K562 (cell line): ENCODE data around the gene TDRD12. TPM values are rescaled to one million over a fixed set of nuclear protein-coding genes. Genes with fewer than 3 reads are reported as not detected.
"Not testable (repeated sequence)": the region's sequence is repeated elsewhere in the genome, so short reads cannot be mapped to it uniquely, and the experiment has no call there.

Experiments used
- ATAC-seq: fragments of 200-7000 bp; cut with Tn5 transposase; 3 replicates; pipeline ENCODE4 v1.9.1; 2020; ENCODE audit warnings: moderate library complexity
- BruUV-seq: library from RNA; stranded (reverse); fragments of 400-500 nt; replicated peaks from 2 replicates; lab custom pipeline; 2021; lab: Mats Ljungman, UMichigan
- CTCF ChIA-PET: fragments of 300-600 bp; formaldehyde crosslinking; extraction: SDS; loops from one replicate; lab custom pipeline; 2021; ENCODE audit warnings: low intra/inter-chr PET ratio; lab: Yijun Ruan, JAX
- POLR2A ChIA-PET: fragments of 300-600, 350-650 bp; sonication (Branson Sonifier 250); formaldehyde crosslinking; extraction: SDS; loops from one replicate; lab custom pipeline; 2021; ENCODE audit warnings: antibody characterized with exemption, inconsistent platforms; lab: Yijun Ruan, JAX
- DNase-seq, 4 experiments: peaks; one replicate each; pipeline versions ENCODE4 v3.0.0 to v3.0.0-alpha.2; 2011 to 2018; ENCODE audit warnings: low spot score in 3 of 4, mixed read lengths in 3 of 4; ENCODE audit errors: extremely low read depth in 1 of 4
- FAIRE-seq: peaks from 2 replicates; lab custom pipeline; 2011; peaks lifted over from hg19 to GRCh38; lab: Jason Lieb, UNC
- H2AFZ ChIP-seq: 2 replicates; pipeline ENCODE4 v1.6.0; 2011; ENCODE audit warnings: low read depth, low read length, control low read depth, inconsistent platforms
- H3K27ac ChIP-seq: fragments of 200-600 bp; 3 replicates; pipeline ENCODE4 v1.8.0; 2011; ENCODE audit warnings: low read depth, mild to moderate bottlenecking, control low read depth, inconsistent platforms, low read length, moderate library complexity, mixed read lengths; ENCODE audit errors: extremely low read depth
- H3K27me3 ChIP-seq, 2 experiments: fragments of 300-600 bp in 1 of 2; 2 replicates in 1 of 2; 3 replicates in 1 of 2; pipeline versions ENCODE4 v1.6.0 to v1.8.0; 2011; ENCODE audit warnings: inconsistent platforms in 2 of 2, low read length in 2 of 2, mild to moderate bottlenecking in 1 of 2, mixed read lengths in 1 of 2, moderate library complexity in 1 of 2; ENCODE audit not compliant: control insufficient read depth in 2 of 2, insufficient read depth in 2 of 2
- H3K36me3 ChIP-seq: fragments of 300-600 bp; 3 replicates; pipeline ENCODE4 v1.8.0; 2011; ENCODE audit warnings: mild to moderate bottlenecking, low read length, inconsistent platforms; ENCODE audit not compliant: control insufficient read depth, insufficient read depth
- H3K4me1 ChIP-seq, 2 experiments: fragments of 200-600 bp in 1 of 2; replicated peaks in 1 of 2; 2 replicates in 1 of 2; 3 replicates in 1 of 2; pipeline versions ENCODE4 v1.5.1 to v1.8.0; 2011; ENCODE audit warnings: inconsistent platforms in 2 of 2, low read length in 2 of 2, mild to moderate bottlenecking in 1 of 2, mixed read lengths in 1 of 2, moderate library complexity in 1 of 2; ENCODE audit not compliant: control insufficient read depth in 2 of 2, insufficient read depth in 2 of 2
- H3K4me2 ChIP-seq: 2 replicates; pipeline ENCODE4 v1.6.1; 2011; ENCODE audit warnings: low read length, control low read depth, inconsistent platforms, mixed read lengths; ENCODE audit not compliant: insufficient read depth
- H3K4me3 ChIP-seq: fragments of 200-600 bp; sonication (generic), shearing (Covaris generic); 2 replicates; pipeline ENCODE4 v1.5.1; 2016; ENCODE audit warnings: control low read depth, inconsistent platforms
- H3K79me2 ChIP-seq: fragments of 200-600 bp; 3 replicates; pipeline ENCODE4 v1.8.0; 2011; ENCODE audit warnings: low read length, inconsistent platforms; ENCODE audit not compliant: control insufficient read depth, insufficient read depth
- H3K9ac ChIP-seq, 2 experiments: 2 replicates each; pipeline versions ENCODE4 v1.6.0 to v1.6.1; 2011; ENCODE audit warnings: low read depth in 2 of 2, low read length in 2 of 2, control low read depth in 1 of 2, inconsistent platforms in 1 of 2, mild to moderate bottlenecking in 1 of 2, mixed read lengths in 1 of 2; ENCODE audit not compliant: insufficient read depth in 1 of 2
- H3K9me1 ChIP-seq: one replicate; pipeline ENCODE4 v1.6.0; 2011; ENCODE audit warnings: inconsistent platforms, mild to moderate bottlenecking, low read length, moderate library complexity; ENCODE audit not compliant: control insufficient read depth, insufficient read depth
- H3K9me3 ChIP-seq: replicated peaks from 2 replicates; pipeline ENCODE4 v1.5.1; 2011; ENCODE audit warnings: low read depth, low read length, inconsistent platforms; ENCODE audit not compliant: control insufficient read depth, insufficient read depth
- H4K20me1 ChIP-seq: replicated peaks from 2 replicates; pipeline ENCODE4 v1.6.1; 2011; ENCODE audit warnings: low read length, inconsistent platforms, mixed read lengths; ENCODE audit not compliant: control insufficient read depth, insufficient read depth
- WGBS: fragments of 100-300 bp; shearing (Covaris generic); methylation state at CpG from one replicate; pipeline ENCODE4 v1.1.6; 2016; ENCODE audit warnings: low coverage, mixed read lengths; ENCODE audit not compliant: insufficient coverage; ENCODE audit errors: missing lambda C conversion rate; 5-methylcytosine and 5-hydroxymethylcytosine counted together
- in situ Hi-C: fragments of 300-500 bp; cut with MboI; formaldehyde crosslinking; loops from 4 replicates; pipeline ENCODE4 v1.15.0; 2018; ENCODE audit warnings: inconsistent platforms, mixed read lengths
- intact Hi-C: fragments of 100-400 bp; cut with micrococcal nuclease; formaldehyde crosslinking; loops from 2 replicates; pipeline ENCODE4 v1.14.2; 2022
- polyA plus RNA-seq, 8 experiments: library from polyadenylated mRNA; depleted of rRNA in 4 of 8; stranded (reverse) in 5 of 8; unstranded in 3 of 8; fragments of >200 nt; fragmentation: Nextera tagmentation in 2 of 8; fragmentation: Illumina TruSeq in 1 of 8; extraction: Ambion mirVana in 2 of 8; extraction: Trizol in 1 of 8; gene quantifications; 2 replicates each; pipeline versions ENCODE4 v1.2.1 to v1.2.3, GENCODE V29; 2011 to 2014; ENCODE audit warnings: inconsistent platforms in 1 of 8, missing spikeins in 1 of 8
- total RNA-seq, 7 experiments: library from RNA; depleted of rRNA in 6 of 7; stranded (reverse); fragments of >200 nt in 6 of 7; fragmentation: Illumina TruSeq in 2 of 7; extraction: Trizol in 2 of 7; gene quantifications; 2 replicates each; pipeline versions ENCODE4 v1.2.1 to v1.2.3, GENCODE V29; 2011 to 2021; ENCODE audit warnings: low replicate concordance in 1 of 7
- TF ChIP-seq, protein P1 (sequence below): fragments of 250-450 bp; sonication (Bioruptor Pico); IDR thresholded peaks from 2 replicates; pipeline ENCODE4 v1.5.0; 2021; ENCODE audit warnings: mild to moderate bottlenecking, moderate library complexity

TDRD12 gene
- total and polyA plus RNA-seq, 9 of the 15 experiments (the other 6 are each of a cell fraction or from before 2014, with no cell fraction given): 0.03 TPM; not detected in 8

DNA sequence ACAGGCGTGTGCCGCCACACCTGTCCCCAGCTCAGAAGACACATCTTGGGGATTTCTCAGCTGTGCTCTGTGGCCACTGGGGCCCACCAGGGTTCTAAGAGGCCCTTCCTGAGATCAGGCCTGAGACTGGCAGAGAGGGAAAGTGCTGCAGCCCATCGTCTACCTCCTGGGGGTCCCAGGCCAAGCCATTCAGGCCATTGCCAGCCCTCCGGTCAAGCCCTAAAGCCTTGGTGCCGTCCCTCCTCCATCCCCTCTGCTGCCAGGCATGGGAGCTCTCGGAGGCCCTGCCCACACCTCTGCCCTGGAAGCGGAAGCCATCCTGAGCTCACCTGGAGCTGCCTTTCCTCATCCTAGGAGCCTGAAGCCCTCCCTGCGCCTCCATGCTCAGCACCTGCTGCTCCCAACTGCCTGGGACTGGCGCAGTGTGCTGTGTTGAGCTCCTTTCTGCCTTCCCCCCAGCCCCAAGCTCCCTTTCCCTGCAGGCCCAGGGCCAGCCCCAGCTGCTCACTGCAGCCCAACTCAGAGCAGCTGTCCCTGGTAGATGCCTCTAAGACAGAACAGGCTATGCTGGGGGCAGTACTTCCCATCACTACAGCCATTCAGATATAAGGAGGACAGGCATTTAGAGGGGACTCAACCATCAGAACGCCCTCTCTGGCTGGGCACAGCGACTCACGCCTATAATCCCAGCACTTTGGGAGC, 147.1 kb downstream of the TDRD12 start (continued):
- TF ChIP-seq, protein P1, sequence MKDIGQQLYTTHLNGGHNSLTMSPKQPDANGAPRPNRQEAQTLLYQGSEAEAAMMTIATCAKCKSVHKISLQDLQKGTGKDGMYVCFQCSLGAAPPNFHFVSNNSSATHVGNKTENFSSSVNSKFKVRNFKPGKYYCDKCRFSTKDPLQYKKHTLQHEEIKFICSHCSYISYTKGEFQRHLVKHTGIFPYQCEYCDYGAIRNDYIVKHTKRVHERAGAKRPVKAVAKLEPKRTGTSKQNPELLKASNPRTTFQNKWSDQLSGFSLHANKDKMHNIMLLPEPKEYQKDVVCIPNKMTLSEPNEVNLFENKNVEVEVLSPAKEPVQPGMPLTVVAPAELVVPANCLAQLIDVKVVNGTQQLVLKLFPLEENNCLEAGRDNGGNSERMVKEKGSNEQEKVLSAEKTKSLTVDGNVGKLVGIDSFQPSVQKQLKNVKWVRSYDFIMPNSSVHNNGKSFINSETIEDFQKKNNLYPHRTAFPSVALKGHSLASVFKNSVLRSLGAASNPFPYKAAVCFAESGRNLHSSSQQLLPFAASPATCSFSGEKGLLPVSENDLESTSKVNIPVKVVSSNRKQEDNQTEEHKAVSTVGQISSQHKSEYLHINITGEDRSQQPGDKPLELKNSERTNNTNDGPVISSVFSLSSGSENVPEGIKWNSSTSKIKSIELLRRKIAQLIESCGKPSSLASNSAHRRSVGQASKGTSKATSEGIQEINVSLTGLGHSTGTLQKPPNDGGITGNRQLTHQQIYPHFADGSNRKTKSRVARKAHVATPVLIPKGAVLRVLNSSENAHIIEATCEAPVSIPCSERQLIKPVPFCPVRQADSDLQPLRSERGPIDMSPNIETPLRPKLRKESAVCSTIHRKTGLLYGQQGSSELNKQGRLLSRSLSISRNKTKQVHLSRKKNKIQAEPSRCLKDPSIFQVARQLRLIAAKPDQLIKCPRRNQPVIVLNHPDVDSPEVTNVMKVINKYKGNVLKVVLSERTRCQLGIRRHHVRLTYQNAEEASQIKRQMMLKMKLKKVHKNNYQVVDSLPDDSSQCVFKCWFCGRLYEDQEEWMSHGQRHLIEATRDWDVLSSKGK (CRISPR knock-in tag): no peak
- TF ChIP-seq, all 486 proteins: peak for 0

DNA sequence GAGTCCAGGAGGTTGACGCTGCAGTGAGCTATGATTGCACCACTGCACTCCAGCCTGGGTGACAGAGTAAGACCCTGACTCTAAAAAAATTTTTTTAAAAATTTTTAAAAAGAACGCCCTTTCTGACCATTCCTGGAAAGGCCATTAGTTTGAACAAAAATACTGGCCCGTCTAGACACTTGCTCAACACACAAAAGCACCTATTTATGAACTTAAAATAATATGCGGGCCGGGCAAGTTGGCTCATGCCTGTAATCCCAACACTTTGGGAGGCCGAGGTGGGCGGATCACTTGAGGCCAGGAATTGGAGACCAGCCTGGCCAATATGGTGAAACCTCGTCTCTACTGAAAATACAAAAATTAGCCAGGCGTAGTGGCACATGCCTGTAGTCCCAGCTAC, 147.9 kb downstream of the TDRD12 start:
- WGBS: 6% methylated on average over 9 of the region's 9 CpGs

More for the DNA sequence above, 147.9 kb downstream of the TDRD12 start:
- CTCF ChIA-PET, H3K79me2 ChIP-seq, FAIRE-seq, H3K27ac ChIP-seq, H2AFZ ChIP-seq, in situ Hi-C loops, DNase-seq, H3K9me1 ChIP-seq, H3K9ac ChIP-seq, H3K36me3 ChIP-seq, intact Hi-C loops, H3K4me3 ChIP-seq, H3K9me3 ChIP-seq, BruUV-seq, POLR2A ChIA-PET, H3K4me2 ChIP-seq, ATAC-seq: not testable (repeated sequence)
- Histone ChIP-seq H4K20me1 (0 out of 2 replicates have a peak, but pooled peaks cover 10% of the 10 kb centered on the region), H3K27me3 (peaks cover 24 to 51% of the 10 kb centered on the region in 2 experiments), H3K4me1 (peaks cover 0 to 14% of the 10 kb centered on the region in 2 experiments; a peak in 1 of 5 replicates)
